NCI-H345 (cell line): ENCODE data around the gene SPINK7.
"Not testable (repeated sequence)": the region's sequence is repeated elsewhere in the genome, so short reads cannot be mapped to it uniquely, and the experiment has no call there.

Experiments used
- DNase-seq: peaks from one replicate; lab custom pipeline; 2025; lab: John Stamatoyannopoulos, UW

SPINK7 gene

DNA sequence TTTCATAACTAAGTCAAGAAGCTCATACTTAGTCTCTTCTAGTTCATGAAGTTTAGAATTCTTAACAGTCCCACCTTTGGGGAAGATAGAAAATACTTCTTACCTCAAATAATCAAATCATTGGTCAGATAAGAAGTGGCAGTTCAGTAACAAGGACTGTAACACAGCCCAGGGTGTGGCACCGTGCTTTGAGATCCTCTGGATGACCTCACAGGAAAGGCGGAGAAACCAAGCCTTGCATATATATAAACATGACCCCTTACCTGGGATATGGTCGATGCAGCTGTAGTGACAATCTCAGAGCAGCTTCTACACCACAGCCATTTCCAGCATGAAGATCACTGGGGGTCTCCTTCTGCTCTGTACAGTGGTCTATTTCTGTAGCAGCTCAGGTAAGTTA, at the start of gene SPINK7:
TSS of gene SPINK7 (plus strand) at position 271 of the 400 bp plus-strand sequence. CDS start at position 332, 61 bp downstream.
- DNase-seq = no peak

GRCh38 chr5:148267962-148268361, 44.3 kb upstream of the SPINK7 start:
- DNase-seq = no peak

GRCh38 chr5:148268566-148268965, 43.7 kb upstream of the SPINK7 start, which contains the start of gene SPINK13:
TSS of gene SPINK13 (plus strand) at chr5:148268794. CDS start at chr5:148270073, 1,279 bp downstream.
- DNase-seq = no peak

GRCh38 chr5:148275129-148275528, 37.1 kb upstream of the SPINK7 start:
- not testable (repeated sequence) for DNase-seq

GRCh38 chr5:148280893-148281292, 31.3 kb upstream of the SPINK7 start:
- not testable (repeated sequence) for DNase-seq

- DNase-seq = not testable (repeated sequence)
Measured at GRCh38 chr5:148281336-148281735, 30.9 kb upstream of the SPINK7 start.

DNA sequence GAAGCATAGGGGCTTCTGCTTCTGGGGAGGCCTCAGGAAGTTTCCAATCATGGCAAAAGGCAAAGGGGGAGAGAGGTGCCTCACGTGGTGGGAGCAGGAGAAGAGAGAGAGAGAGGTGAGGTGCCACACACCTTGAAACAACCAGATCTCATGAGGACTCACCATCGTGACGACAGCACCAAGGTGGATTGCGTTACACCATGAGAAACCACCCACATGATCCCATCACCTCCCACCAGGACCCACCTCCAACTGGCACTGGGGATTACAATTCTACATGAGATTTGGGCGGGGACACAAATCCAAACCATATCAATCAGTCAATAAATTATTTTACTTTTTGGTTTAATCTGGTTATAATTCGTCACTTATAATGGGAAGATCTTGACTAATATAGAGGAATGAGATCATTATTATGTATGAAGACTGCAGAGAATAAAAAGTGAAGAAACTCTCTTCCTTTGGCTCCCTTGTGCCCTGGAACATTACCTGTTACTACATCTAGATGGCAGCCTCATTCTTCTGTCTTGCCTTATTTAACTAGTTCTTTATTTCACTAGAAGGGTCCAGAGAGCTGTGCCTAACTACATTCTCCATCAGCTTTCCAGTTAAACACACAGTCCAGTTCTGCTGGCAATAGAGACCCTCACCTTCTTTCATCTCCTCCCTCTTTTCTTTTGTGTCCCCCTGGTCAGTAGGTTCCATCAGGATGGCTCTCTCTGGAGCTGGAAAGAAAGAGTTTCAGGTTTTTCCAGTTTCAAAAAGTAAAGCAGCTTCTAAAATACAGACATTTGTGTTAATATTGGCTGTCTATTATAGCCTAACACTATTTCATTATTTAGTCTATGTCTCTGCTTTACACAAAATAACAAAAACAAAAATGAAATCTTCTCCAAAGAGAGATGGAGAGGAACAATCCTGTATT, 21.7 kb upstream of the SPINK7 start:
- peak; percentile 30 for DNase-seq

DNA sequence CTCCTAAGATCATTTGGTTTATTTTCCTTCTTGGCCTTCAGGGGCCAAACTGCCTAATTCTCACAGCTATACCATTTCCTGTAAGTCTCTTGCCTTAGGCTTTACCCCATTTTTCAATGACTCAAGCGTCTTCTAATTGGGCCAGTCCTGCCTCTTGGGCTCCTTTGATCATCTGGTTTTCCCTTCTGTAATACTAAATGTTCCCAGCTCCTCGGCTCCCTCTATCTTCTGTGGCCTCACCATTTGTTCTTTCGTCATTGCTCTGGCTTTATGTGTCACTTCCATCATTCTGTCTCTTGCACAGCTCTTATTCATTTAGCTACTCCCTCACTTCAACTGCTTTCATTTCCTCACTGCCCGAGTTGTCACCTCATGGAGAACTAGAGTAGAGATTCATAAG, 14.5 kb upstream of the SPINK7 start:
- no peak for DNase-seq

GRCh38 chr5:148306446-148306845, 5.8 kb upstream of the SPINK7 start:
- DNase-seq = no peak

GRCh38 chr5:148309019-148309418, 3.2 kb upstream of the SPINK7 start:
- DNase-seq = no peak

DNA sequence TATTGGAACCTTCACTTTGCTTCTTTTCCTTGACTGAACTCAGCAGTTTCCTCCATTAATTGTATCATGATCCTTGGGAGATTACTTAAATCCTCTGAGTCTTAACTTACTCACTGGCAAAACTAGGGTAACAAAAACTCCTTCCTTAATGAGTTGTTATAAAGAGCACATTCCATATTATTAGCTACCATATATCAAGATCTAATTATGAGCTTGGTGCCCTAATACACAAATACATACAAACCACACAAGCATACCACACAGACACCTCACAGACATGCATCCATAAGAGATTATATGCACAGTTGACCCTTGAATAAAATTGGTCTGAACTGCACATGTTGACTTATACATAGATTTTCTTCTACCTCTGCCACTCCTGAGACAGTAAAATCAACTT, 2.5 kb upstream of the SPINK7 start:
- DNase-seq = no peak

DNA sequence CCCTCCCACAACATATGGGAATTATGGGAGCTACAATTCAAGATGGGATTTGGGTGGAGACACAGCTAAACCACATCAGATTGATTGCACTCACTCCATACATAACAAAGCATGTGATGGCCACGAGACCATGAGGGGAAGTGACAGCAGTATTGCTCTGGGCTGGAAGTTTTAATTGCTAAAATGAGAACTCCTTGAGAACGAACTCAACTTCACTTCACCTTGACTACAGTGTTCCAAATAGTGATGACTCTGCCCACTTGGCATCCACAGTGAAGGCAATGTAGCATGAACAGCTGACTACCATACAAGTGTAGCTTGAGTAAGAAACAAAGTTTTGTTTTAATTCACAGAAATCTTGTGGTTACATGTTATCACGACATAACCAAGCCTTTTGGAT, 739 bp upstream of the SPINK7 start:
- DNase-seq = no peak

- no peak for DNase-seq
Measured at GRCh38 chr5:148314187-148314586, 2.0 kb downstream of the SPINK7 start.

DNA sequence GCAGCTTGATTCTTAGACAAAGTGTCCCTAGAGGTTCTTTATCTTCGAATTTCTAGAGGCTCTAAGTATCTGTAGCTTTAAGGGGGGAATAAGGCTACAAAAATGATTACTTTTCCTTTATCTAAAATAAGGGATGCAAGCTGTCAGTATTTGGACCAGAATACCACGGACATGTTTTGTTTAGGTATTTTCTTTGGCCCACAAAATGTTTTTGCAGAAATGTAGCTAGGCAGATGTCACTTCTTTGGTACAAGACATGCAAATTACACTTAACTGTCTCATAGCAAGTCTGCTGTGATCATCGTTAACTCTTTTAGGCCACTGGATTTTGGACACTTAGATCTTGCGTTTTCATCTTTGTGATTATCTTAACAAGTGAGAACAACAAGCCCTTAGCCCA, 2.5 kb downstream of the SPINK7 start:
- DNase-seq = no peak

DNA sequence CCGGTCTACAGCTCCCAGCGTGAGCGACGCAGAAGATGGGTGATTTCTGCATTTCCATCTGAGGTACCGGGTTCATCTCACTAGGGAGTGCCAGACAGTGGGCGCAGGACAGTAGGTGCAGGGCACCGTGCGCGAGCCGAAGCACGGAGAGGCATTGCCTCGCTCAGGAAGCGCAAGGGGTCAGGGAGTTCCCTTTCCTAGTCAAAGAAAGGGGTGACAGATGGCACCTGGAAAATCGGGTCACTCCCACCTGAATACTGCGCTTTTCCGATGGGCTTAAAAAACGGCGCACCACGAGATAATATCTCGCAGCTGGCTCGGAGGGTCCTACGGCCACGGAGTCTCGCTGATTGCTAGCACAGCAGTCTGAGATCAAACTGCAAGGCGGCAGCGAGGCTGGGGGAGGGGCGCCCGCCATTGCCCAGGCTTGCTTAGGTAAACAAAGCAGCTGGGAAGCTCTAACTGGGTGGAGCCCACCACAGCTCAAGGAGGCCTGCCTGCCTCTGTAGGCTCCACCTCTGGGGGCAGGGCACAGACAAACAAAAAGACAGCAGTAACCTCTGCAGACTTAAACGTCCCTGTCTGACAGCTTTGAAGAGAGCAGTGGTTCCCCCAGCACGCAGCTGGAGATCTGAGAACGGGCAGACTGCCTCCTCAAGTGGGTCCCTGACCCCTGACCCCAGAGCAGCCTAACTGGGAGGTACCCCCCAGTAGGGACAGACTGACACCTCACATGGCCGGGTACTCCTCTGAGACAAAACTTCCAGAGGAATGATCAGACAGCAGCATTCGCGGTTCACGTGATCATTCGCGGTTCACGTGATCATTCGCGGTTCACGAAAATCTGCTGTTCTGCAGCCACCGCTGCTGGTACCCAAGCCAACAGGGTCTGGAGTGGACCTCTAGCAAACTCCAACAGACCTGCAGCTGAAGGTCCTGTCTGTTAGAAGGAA, 8.1 kb downstream of the SPINK7 start:
- peak; percentile 62 for DNase-seq

DNA sequence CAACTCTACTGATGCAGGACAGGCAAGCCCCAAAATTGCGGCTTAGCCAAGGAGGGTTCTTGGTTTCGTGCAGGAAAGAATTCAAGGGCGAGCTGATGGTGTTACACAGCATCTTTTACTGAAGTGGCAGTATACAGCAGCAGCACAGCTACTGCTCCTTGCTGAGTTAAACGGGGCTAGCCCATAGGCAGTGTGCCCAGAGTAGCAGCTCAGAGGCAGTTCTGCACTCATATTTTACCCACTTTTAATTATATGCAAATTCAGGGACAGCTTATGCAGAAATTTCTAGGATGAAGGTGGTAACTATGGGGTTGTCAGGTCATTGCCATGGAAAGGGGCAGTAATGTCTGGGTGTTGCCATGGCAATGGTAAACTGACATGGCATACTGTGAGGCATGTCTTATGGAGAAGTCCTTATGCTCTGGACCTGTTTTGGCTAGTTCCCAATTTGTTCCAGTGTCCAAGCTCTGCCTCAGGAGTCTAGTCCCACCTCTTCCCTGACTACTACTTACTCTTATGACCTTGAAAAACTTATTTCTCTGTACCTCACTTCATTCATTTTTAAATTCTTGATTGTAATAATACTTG, 21.1 kb downstream of the SPINK7 start:
- no peak for DNase-seq

DNA sequence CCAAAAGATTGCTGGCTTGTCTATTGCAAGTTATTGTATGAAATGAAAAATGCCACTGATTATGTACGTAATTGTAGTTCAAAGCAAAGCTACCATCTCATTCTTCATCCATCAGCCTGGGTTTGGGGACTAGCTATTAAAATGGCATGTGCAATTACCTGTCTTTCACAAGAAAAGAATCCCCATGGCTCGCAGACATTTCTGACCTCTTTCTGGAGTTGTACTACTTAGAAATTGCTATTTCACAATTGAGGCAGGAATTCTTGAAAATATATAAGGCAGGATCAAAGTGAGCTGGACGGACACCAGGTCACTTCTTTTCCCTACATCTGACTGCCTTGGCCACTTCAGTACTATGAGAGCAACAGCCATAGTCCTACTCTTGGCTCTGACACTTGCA, 23.0 kb downstream of the SPINK7 start, which contains the start of gene SPINK9:
TSS of gene SPINK9 (plus strand) at position 301 of the 400 bp plus-strand sequence. CDS start at position 356, 55 bp downstream.
- no peak for DNase-seq

DNA sequence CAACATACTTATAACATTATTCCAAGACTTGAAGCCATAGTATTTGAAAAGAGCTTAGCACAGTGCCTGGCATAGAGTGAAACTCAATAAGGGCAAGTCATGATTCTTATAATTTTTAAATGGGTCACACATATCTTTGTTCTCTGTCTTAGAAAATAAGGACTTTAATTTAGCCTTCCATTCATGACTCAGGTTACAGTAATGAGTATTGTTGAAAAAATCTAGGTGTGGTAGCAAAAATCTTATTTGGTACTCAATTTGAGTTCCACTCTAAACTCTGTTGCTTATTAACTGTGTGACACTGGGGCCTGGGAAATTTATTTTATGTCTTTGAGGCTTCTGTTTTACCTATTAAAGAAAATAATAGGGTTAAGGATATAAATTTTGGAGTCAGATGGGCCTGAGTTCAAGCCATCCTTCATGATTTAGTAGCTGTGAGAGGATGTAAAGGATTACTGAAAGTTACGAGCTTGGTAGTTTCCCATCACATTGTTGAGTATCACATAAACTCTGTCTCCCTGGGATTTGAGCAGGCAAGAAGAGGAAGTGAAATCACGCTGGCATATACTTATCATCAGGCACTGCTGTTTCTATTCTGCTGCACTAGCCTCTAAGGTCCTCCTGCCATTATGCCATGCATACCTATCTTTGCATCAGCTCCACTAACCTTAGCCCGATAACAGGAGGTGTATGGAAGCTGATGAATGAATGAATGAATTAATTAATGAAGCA, 24.6 kb downstream of the SPINK7 start:
- DNase-seq = no peak

DNA sequence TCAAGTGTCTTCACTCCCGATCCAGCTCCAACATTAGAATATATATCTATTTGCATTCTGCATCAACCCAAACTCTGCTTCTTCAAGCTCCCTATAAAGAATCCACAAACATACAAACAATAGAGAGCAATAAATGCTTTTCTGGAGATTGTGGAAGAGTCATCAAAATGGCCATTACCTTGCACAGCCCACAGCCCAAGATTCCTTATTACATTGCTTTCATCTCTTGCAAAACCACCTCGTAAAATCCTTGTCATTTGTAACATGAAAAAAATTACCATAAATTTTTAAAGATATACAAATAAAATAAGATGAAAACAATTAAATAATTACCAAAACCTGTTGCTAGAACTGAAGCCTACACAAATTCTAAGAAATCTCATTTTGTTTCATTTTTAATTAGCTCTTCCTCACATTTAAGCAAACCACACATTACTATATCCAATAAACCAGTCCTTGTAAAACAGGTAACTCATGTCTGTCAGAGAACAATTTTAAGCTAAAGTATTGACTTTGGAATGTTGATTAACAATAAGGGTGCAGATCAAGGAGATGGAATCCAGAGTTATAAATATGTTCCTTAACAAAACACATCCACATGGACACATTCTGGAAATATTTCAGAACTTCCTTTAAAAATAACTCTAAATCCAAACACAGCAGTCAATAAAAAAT, 30.3 kb downstream of the SPINK7 start:
- DNase-seq = no peak

DNA sequence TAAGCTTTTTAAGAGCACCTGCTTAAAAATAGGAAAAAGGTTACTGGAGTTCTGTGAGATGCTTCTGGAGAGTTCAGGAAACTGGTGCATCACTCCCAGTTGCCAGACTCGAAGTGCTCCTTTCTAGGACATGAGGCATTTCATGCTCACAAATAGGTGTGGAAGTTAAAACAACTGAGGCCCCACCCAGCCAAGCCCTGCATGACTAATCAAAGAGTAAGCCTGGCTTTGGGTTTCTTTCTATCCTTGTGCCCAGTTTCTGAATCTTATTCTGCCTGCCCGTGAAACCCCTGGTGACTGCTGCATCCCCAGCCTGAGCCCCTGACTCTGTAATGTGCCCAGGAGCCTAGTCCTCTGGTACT, 30.8 kb downstream of the SPINK7 start:
- DNase-seq = no peak
